ENCODE measurements around the gene IL18R1.

Gene IL18R1

GRCh38 chr2:102345329-102345920 lies 10.2 kb upstream of the IL18R1 start:
- DNase-seq (ENCODE audit: low spot score), result no peak

GRCh38 chr2:102346381-102347130 lies 9.0 kb upstream of the IL18R1 start:
- no peak for DNase-seq (ENCODE audit: low spot score)

- no peak for DNase-seq (ENCODE audit: low spot score)
These were observed 5.3 kb upstream of the IL18R1 start for GRCh38 chr2:102350137-102350793.

GRCh38 chr2:102356381-102356712 lies 751 bp downstream of the IL18R1 start:
- no peak for DNase-seq (ENCODE audit: low spot score)

GRCh38 chr2:102356741-102357140 lies 1.1 kb downstream of the IL18R1 start:
- DNase-seq (ENCODE audit: low spot score), result no peak

GRCh38 chr2:102357937-102358336 lies 2.3 kb downstream of the IL18R1 start:
- DNase-seq (ENCODE audit: low spot score), result no peak

- no peak for DNase-seq (ENCODE audit: low spot score)
These were observed 2.9 kb downstream of the IL18R1 start for GRCh38 chr2:102358496-102358895.

- DNase-seq (ENCODE audit: low spot score), result no peak
These were observed 3.9 kb downstream of the IL18R1 start for GRCh38 chr2:102359527-102359926.

- no peak for DNase-seq (ENCODE audit: low spot score)
These were observed 6.1 kb downstream of the IL18R1 start for GRCh38 chr2:102361632-102362241.

- no peak for DNase-seq (ENCODE audit: low spot score)
These were observed 10.2 kb downstream of the IL18R1 start for GRCh38 chr2:102365763-102366162.

GRCh38 chr2:102366406-102367112 lies 11.0 kb downstream of the IL18R1 start:
- no peak for DNase-seq (ENCODE audit: low spot score)

GRCh38 chr2:102367331-102367971 lies 11.9 kb downstream of the IL18R1 start:
- DNase-seq (ENCODE audit: low spot score), result no peak

- DNase-seq (ENCODE audit: low spot score), result no peak
These were observed 13.0 kb downstream of the IL18R1 start for GRCh38 chr2:102368461-102369109.

GRCh38 chr2:102369866-102370265 lies 14.3 kb downstream of the IL18R1 start:
- no peak for DNase-seq (ENCODE audit: low spot score)

- no peak for DNase-seq (ENCODE audit: low spot score)
These were observed 20.5 kb downstream of the IL18R1 start for GRCh38 chr2:102376052-102376591.

- no peak for DNase-seq (ENCODE audit: low spot score)
These were observed 28.1 kb downstream of the IL18R1 start for GRCh38 chr2:102383722-102384121.

- no peak for DNase-seq (ENCODE audit: low spot score)
These were observed 29.9 kb downstream of the IL18R1 start for GRCh38 chr2:102385522-102385921.

GRCh38 chr2:102386004-102386403 lies 30.4 kb downstream of the IL18R1 start:
- no peak for DNase-seq (ENCODE audit: low spot score)

- no peak for DNase-seq (ENCODE audit: low spot score)
These were observed 31.4 kb downstream of the IL18R1 start for GRCh38 chr2:102386867-102387541.

- no peak for DNase-seq (ENCODE audit: low spot score)
These were observed 32.4 kb downstream of the IL18R1 start for GRCh38 chr2:102387763-102388546.
